Stimulated activated CD4-positive, alpha-beta T cell treated with anti-CD3 and anti-CD28 coated beads, Interleukin-2, amount 100 ng/mL, for 48 hours (primary cell): ENCODE data around the gene RPS23.
A peak's percentile ranks its signal among the peaks of the same experiment; 100 is the strongest.

Source experiments
- DNase-seq, 2 donors: peaks; one replicate each; pipeline ENCODE4 v3.0.0-alpha.2; 2020

Gene RPS23

GRCh38 chr5:82277987-82278710, at the start of gene RPS23:
Gene RPS23 (minus strand): TSS chr5:82278354. CDS start chr5:82278323, 31 bp downstream.
- peak; percentile 79 for DNase-seq

- no peak for DNase-seq
These were observed 49.8 kb upstream of the RPS23 start for GRCh38 chr5:82327941-82328340.

- no peak for DNase-seq
These were observed 47.8 kb upstream of the RPS23 start for GRCh38 chr5:82325996-82326395.

- DNase-seq: no peak
These were observed 47.0 kb upstream of the RPS23 start for GRCh38 chr5:82325155-82325554.

GRCh38 chr5:82320966-82321365, 42.8 kb upstream of the RPS23 start:
- DNase-seq: no peak

- no peak for DNase-seq
These were observed 41.7 kb upstream of the RPS23 start for GRCh38 chr5:82319651-82320376.

GRCh38 chr5:82319192-82319591, 41.0 kb upstream of the RPS23 start:
- DNase-seq: no peak

- DNase-seq: no peak
These were observed 37.0 kb upstream of the RPS23 start for GRCh38 chr5:82314964-82315758.

- DNase-seq: no peak
These were observed 34.9 kb upstream of the RPS23 start for GRCh38 chr5:82313016-82313415.

GRCh38 chr5:82312373-82312856, 34.3 kb upstream of the RPS23 start:
- peak; percentile 45 to 48 for DNase-seq

GRCh38 chr5:82309091-82309531, 31.0 kb upstream of the RPS23 start:
- no peak for DNase-seq

- no peak for DNase-seq
These were observed 30.3 kb upstream of the RPS23 start for GRCh38 chr5:82308416-82308815.

- DNase-seq: no peak
These were observed 29.3 kb upstream of the RPS23 start for GRCh38 chr5:82307451-82307850.

- DNase-seq: no peak
These were observed 28.0 kb upstream of the RPS23 start for GRCh38 chr5:82306151-82306550.

- DNase-seq: no peak
These were observed 23.0 kb upstream of the RPS23 start for GRCh38 chr5:82301190-82301589.

GRCh38 chr5:82298668-82299067, 20.5 kb upstream of the RPS23 start:
- no peak for DNase-seq

- DNase-seq: no peak
These were observed 19.6 kb upstream of the RPS23 start for GRCh38 chr5:82297711-82298110.

- no peak for DNase-seq
These were observed 18.8 kb upstream of the RPS23 start for GRCh38 chr5:82296929-82297328.

GRCh38 chr5:82295959-82296531, 17.9 kb upstream of the RPS23 start:
- no peak for DNase-seq

GRCh38 chr5:82295144-82295543, 17.0 kb upstream of the RPS23 start:
- DNase-seq: no peak

GRCh38 chr5:82291420-82291819, 13.3 kb upstream of the RPS23 start:
- no peak for DNase-seq

GRCh38 chr5:82290908-82291307, 12.8 kb upstream of the RPS23 start:
- DNase-seq: no peak

GRCh38 chr5:82290005-82290404, 11.9 kb upstream of the RPS23 start:
- no peak for DNase-seq
